ENCODE data around the gene NOX5.

GRCh38 chr15:69039516-69040225 lies 25.2 kb downstream of the NOX5 start:
- TF ChIP-seq CTCF (IDR thresholded peaks at IDR 0.05) (no peak), GATA3 (IDR thresholded peaks at IDR 0.05; ENCODE audit: borderline replicate concordance) (no peak), KDM1A (IDR thresholded peaks at IDR 0.05; ENCODE audit: low read depth) (no peak), BHLHE40 (IDR thresholded peaks at IDR 0.05; ENCODE audit: low read depth, low read length) (no peak), FOSL2 (IDR thresholded peaks at IDR 0.05) (no peak), FOSL2 (CRISPR knock-in tag; IDR thresholded peaks at IDR 0.05) (no peak), PBX3 (IDR thresholded peaks at IDR 0.05) (no peak), JUNB (IDR thresholded peaks at IDR 0.05) (no peak), EP300 (IDR thresholded peaks at IDR 0.05) (no peak), ESRRA (IDR thresholded peaks at IDR 0.05; ENCODE audit: borderline replicate concordance, low read length) (no peak), CEBPB (IDR thresholded peaks at IDR 0.05) (no peak), TP53 (CRISPR knock-in tag; IDR thresholded peaks at IDR 0.05) (no peak), MAZ (IDR thresholded peaks at IDR 0.05; ENCODE audit: borderline replicate concordance, low read depth, low read length) (no peak), POLR2A (IDR thresholded peaks at IDR 0.05; ENCODE audit: low read length) (no peak)
- TF ChIP-seq, protein P1, sequence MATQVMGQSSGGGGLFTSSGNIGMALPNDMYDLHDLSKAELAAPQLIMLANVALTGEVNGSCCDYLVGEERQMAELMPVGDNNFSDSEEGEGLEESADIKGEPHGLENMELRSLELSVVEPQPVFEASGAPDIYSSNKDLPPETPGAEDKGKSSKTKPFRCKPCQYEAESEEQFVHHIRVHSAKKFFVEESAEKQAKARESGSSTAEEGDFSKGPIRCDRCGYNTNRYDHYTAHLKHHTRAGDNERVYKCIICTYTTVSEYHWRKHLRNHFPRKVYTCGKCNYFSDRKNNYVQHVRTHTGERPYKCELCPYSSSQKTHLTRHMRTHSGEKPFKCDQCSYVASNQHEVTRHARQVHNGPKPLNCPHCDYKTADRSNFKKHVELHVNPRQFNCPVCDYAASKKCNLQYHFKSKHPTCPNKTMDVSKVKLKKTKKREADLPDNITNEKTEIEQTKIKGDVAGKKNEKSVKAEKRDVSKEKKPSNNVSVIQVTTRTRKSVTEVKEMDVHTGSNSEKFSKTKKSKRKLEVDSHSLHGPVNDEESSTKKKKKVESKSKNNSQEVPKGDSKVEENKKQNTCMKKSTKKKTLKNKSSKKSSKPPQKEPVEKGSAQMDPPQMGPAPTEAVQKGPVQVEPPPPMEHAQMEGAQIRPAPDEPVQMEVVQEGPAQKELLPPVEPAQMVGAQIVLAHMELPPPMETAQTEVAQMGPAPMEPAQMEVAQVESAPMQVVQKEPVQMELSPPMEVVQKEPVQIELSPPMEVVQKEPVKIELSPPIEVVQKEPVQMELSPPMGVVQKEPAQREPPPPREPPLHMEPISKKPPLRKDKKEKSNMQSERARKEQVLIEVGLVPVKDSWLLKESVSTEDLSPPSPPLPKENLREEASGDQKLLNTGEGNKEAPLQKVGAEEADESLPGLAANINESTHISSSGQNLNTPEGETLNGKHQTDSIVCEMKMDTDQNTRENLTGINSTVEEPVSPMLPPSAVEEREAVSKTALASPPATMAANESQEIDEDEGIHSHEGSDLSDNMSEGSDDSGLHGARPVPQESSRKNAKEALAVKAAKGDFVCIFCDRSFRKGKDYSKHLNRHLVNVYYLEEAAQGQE (IDR thresholded peaks at IDR 0.05): no peak

All from A549 (cell line).